ENCODE results near the gene C1QTNF12. TPM values are rescaled to one million over a fixed set of nuclear protein-coding genes. Genes with fewer than 3 reads are reported as not detected.
A peak's percentile ranks its signal among the peaks of the same experiment; 100 is the strongest.

C1QTNF12 gene
- total and polyA plus RNA-seq, 12 donors = 0.42 to 2.3 (median 1.1) TPM; not detected in 1

GRCh38 chr1:1293263-1294249 lies 47.0 kb upstream of the C1QTNF12 start:
- Histone ChIP-seq H3K27me3 (no peaks in the 10 kb centered on the region), H3K4me3 (no peak overlapping the region), H3K36me3 (peaks cover 0 to 44% (median 16%) of the 10 kb centered on the region in 9 donors), H3K4me1 (peaks cover 0 to 13% (median 7%) of the 10 kb centered on the region in 9 donors), H3K27ac (no peak overlapping the region), H3K9me3 (no peaks in the 10 kb centered on the region)
- TF ChIP-seq, protein P1, sequence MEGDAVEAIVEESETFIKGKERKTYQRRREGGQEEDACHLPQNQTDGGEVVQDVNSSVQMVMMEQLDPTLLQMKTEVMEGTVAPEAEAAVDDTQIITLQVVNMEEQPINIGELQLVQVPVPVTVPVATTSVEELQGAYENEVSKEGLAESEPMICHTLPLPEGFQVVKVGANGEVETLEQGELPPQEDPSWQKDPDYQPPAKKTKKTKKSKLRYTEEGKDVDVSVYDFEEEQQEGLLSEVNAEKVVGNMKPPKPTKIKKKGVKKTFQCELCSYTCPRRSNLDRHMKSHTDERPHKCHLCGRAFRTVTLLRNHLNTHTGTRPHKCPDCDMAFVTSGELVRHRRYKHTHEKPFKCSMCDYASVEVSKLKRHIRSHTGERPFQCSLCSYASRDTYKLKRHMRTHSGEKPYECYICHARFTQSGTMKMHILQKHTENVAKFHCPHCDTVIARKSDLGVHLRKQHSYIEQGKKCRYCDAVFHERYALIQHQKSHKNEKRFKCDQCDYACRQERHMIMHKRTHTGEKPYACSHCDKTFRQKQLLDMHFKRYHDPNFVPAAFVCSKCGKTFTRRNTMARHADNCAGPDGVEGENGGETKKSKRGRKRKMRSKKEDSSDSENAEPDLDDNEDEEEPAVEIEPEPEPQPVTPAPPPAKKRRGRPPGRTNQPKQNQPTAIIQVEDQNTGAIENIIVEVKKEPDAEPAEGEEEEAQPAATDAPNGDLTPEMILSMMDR (IDR thresholded peaks at IDR 0.05) = no peak
- intact Hi-C loops (cut with DNase I) = loop anchor here in 5 of 10 donors (5.0 to 10.0 kb wide), 4 partner anchors 169 to 269 kb away; partner anchors contain the start of gene AGRN (in 1 of the 5)
- 83 to 88% methylated on average over 70 to 94 of the region's 94 CpGs for WGBS, 2 donors
- no peak for ATAC-seq
- DNase-seq = no peak

DNA sequence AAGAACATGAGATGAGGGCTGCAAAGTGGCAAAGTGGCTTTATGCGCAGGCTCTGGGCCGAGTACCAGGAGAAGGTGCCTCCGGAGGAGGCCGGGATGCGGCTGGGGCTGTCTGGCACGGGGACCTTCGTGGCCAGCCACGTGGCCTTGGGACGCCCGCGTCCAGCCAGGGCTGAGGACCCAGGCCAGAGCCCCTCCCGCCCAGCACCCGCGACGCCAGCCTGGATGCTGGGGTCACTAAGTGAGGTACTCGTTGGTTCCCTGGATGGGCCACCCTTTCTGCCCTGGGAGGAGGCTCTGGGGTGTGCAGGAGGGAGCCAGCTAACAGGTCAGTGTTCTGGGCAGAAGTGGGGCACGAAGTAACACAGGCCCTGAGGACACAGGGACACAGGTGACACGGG lies 46.3 kb upstream of the C1QTNF12 start:
- ATAC-seq (no peak), DNase-seq (no peak)
- Histone ChIP-seq H3K27me3 (peaks cover 0 to 2% (median 0%) of the 10 kb centered on the region in 7 donors), H3K4me3 (no peak overlapping the region), H3K27ac (no peak overlapping the region), H3K36me3 (peaks cover 0 to 40% (median 15%) of the 10 kb centered on the region in 9 donors), H3K9me3 (no peaks in the 10 kb centered on the region), H3K4me1 (peaks cover 0 to 13% (median 7%) of the 10 kb centered on the region in 9 donors)
- intact Hi-C loops (cut with DNase I) = loop anchor here in 5 of 10 donors (1.0 to 10.0 kb wide), 5 partner anchors 168 to 268 kb away; partner anchors contain the start of gene AGRN (in 1 of the 5)
- TF ChIP-seq, protein P1 (IDR thresholded peaks at IDR 0.05) = no peak
- 92 to 96% methylated on average over 18 of the region's 18 CpGs for WGBS, 2 donors

DNA sequence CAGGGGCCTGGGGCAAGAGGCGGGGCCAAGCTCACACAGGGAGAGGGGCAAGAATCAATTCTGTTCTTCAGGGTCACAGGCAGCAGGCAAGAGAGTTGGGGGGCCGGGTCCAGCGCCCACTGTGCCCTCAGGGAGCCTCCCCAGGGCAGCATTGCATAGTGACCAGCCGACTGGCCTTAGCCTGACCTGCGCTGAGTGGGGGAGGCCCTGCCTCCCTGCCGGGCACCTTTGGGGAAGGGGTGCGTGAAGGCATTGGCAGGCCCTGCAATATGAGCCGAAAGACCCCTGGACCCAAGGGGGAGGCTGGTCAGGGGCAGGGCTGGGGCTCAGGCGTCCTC lies 45.9 kb upstream of the C1QTNF12 start:
- H3K4me3 ChIP-seq = no peak overlapping the region
- TF ChIP-seq, protein P1 (IDR thresholded peaks at IDR 0.05) = no peak
- no peak overlapping the region for H3K27ac ChIP-seq
- no peak for DNase-seq
- peaks cover 0 to 6% (median 2%) of the 10 kb centered on the region in 7 donors for H3K27me3 ChIP-seq
- peaks cover 0 to 13% (median 7%) of the 10 kb centered on the region in 9 donors for H3K4me1 ChIP-seq
- intact Hi-C loops (cut with DNase I) = loop anchor here in 5 of 10 donors (1.0 to 10.0 kb wide), 5 partner anchors 168 to 268 kb away; partner anchors contain the start of gene AGRN (in 1 of the 5)
- WGBS, 2 donors = 89 to 90% methylated on average over 9 of the region's 9 CpGs
- no peaks in the 10 kb centered on the region for H3K9me3 ChIP-seq
- peaks cover 0 to 37% (median 13%) of the 10 kb centered on the region in 9 donors for H3K36me3 ChIP-seq
- peak in 1 of 8 donors; percentile 2 for ATAC-seq
